Tibial nerve (tissue), 4 donors: ENCODE data around the gene CDH6. TPM values are rescaled to one million over a fixed set of nuclear protein-coding genes. Genes with fewer than 3 reads are reported as not detected.

Experiments
- DNase-seq, 2 donors: peaks; one replicate each; pipeline ENCODE4 v3.0.0-alpha.2; 2019; ENCODE audit warnings: low spot score in 2 of 2
- H3K27ac ChIP-seq, 4 donors: fragments of 200-600 bp; sonication (generic) in 3 of 4; one replicate each; pipeline ENCODE4 v1.5.1; 2017 to 2019; ENCODE audit warnings: mild to moderate bottlenecking in 1 of 4
- H3K27me3 ChIP-seq, 2 donors: fragments of 200-600 bp; sonication (generic) in 1 of 2; one replicate each; pipeline versions ENCODE4 v1.5.1 to v1.6.0; 2017 to 2019
- H3K36me3 ChIP-seq, 3 donors: fragments of 200-600 bp; sonication (generic); one replicate each; pipeline ENCODE4 v1.5.1; 2018 to 2019
- H3K4me1 ChIP-seq, 4 donors: fragments of 200-600 bp; sonication (generic) in 3 of 4; one replicate each; pipeline ENCODE4 v1.5.1; 2017 to 2019
- H3K4me3 ChIP-seq, 4 donors: fragments of 200-600 bp; sonication (generic) in 3 of 4; one replicate each; pipeline ENCODE4 v1.5.1; 2017 to 2019; ENCODE audit warnings: mild to moderate bottlenecking in 1 of 4, moderate library complexity in 1 of 4
- H3K9me3 ChIP-seq, 4 donors: fragments of 200-600 bp; sonication (generic) in 3 of 4; one replicate each; pipeline ENCODE4 v1.5.1; 2017 to 2019
- CTCF ChIP-seq, 5 experiments: fragments of 200-600 bp in 3 of 5; fragments of 450-650 bp in 2 of 5; sonication (generic) in 3 of 5; IDR thresholded peaks; one replicate each; pipeline ENCODE4 v1.5.1; 2016 to 2019; ENCODE audit warnings: antibody characterized with exemption in 5 of 5, mild to moderate bottlenecking in 3 of 5, moderate library complexity in 2 of 5
- EP300 ChIP-seq, 2 donors: sonication (generic); formaldehyde crosslinking; IDR thresholded peaks; one replicate each; pipeline ENCODE4 v1.6.1; 2017; ENCODE audit warnings: antibody characterized with exemption in 2 of 2, mild to moderate bottlenecking in 1 of 2
- POLR2A ChIP-seq, 2 donors: fragments of 450-650 bp; IDR thresholded peaks; one replicate each; pipeline ENCODE4 v1.6.1; 2017; ENCODE audit warnings: antibody characterized with exemption in 2 of 2, mild to moderate bottlenecking in 2 of 2, moderate library complexity in 2 of 2
- WGBS, 2 donors: methylation state at CpG; one replicate each; pipeline ENCODE4 v1.1.5; 2018; 5-methylcytosine and 5-hydroxymethylcytosine counted together
- total RNA-seq, 4 donors: library from RNA; depleted of rRNA; stranded (reverse); fragments of >200 nt; gene quantifications; one replicate each; pipeline ENCODE4 v1.1.0, GENCODE V29; 2016

The CDH6 gene
- total RNA-seq, 4 donors from 2014 or later = 10.8 to 23.9 (median 17.5) TPM

GRCh38 chr5:31250201-31250600 lies 56.7 kb downstream of the CDH6 start:
- no peak overlapping the region for H3K4me3 ChIP-seq
- H3K9me3 ChIP-seq = no peaks in the 10 kb centered on the region
- H3K27me3 ChIP-seq = no peaks in the 10 kb centered on the region
- no peak overlapping the region for H3K27ac ChIP-seq
- no peak for TF ChIP-seq EP300 (IDR thresholded peaks at IDR 0.05)
- TF ChIP-seq CTCF (IDR thresholded peaks at IDR 0.05) = no peak
- no peak for TF ChIP-seq POLR2A (IDR thresholded peaks at IDR 0.05)
- DNase-seq = no peak
- peaks cover 0 to 3% (median 0%) of the 10 kb centered on the region in 4 donors for H3K4me1 ChIP-seq
- whole genome bisulfite sequencing, 2 donors = 82 to 91% methylated on average over 3 of the region's 3 CpGs
- no peaks in the 10 kb centered on the region for H3K36me3 ChIP-seq

GRCh38 chr5:31251032-31251431 lies 57.5 kb downstream of the CDH6 start:
- WGBS, 2 donors = 75 to 76% methylated on average over 4 of the region's 4 CpGs
- no peak for DNase-seq
- Histone ChIP-seq H3K4me3 (no peak overlapping the region), H3K4me1 (peaks cover 0 to 3% (median 0%) of the 10 kb centered on the region in 4 donors), H3K36me3 (no peaks in the 10 kb centered on the region), H3K27ac (no peak overlapping the region), H3K9me3 (no peaks in the 10 kb centered on the region), H3K27me3 (no peaks in the 10 kb centered on the region)
- no peak for TF ChIP-seq EP300 (IDR thresholded peaks at IDR 0.05)
- no peak for TF ChIP-seq POLR2A (IDR thresholded peaks at IDR 0.05)
- no peak for TF ChIP-seq CTCF (IDR thresholded peaks at IDR 0.05)

GRCh38 chr5:31255041-31255440 lies 61.6 kb downstream of the CDH6 start:
- no peak overlapping the region for H3K27ac ChIP-seq
- no peak for DNase-seq
- no peaks in the 10 kb centered on the region for H3K4me1 ChIP-seq
- 39 to 43% methylated on average over 10 of the region's 10 CpGs for WGBS, 2 donors
- H3K36me3 ChIP-seq = no peaks in the 10 kb centered on the region
- no peak overlapping the region for H3K4me3 ChIP-seq
- no peaks in the 10 kb centered on the region for H3K9me3 ChIP-seq
- H3K27me3 ChIP-seq = no peaks in the 10 kb centered on the region
- TF ChIP-seq CTCF (IDR thresholded peaks at IDR 0.05) (no peak), EP300 (IDR thresholded peaks at IDR 0.05) (no peak), POLR2A (IDR thresholded peaks at IDR 0.05) (no peak)

- Histone ChIP-seq H3K9me3 (no peaks in the 10 kb centered on the region), H3K4me3 (no peak overlapping the region), H3K27ac (no peak overlapping the region), H3K36me3 (no peaks in the 10 kb centered on the region), H3K4me1 (peaks cover 0 to 3% (median 0%) of the 10 kb centered on the region in 4 donors), H3K27me3 (no peaks in the 10 kb centered on the region)
- TF ChIP-seq EP300 (IDR thresholded peaks at IDR 0.05) (no peak), CTCF (IDR thresholded peaks at IDR 0.05) (no peak), POLR2A (IDR thresholded peaks at IDR 0.05) (no peak)
- DNase-seq = no peak
- 37 to 44% methylated on average over 2 of the region's 2 CpGs for WGBS, 2 donors
Observed at GRCh38 chr5:31268256-31268655, 74.8 kb downstream of the CDH6 start.

DNA sequence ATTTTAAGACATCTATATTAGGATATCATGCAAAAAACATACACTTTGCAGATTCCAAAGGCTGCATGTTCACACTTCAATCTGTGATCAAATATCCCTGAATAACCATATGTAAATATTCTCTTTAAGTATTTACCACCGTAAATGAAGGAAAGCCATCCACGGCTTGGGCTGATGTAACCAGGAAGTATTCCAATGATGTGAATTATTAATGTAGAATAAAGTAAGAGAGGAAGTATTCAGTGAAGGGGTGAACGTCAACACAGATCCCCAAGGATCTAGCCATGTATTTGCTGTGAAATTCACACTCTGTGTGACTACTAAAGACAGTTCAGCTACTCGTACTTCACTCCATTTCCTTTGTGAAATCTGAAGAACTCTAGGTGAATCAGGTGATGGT lies 75.2 kb downstream of the CDH6 start:
- WGBS, 2 donors = 36 to 43% methylated on average over 4 of the region's 4 CpGs
- H3K4me1 ChIP-seq = peaks cover 0 to 3% (median 0%) of the 10 kb centered on the region in 4 donors
- no peak for DNase-seq
- H3K27me3 ChIP-seq = no peaks in the 10 kb centered on the region
- no peak overlapping the region for H3K27ac ChIP-seq
- H3K9me3 ChIP-seq = no peaks in the 10 kb centered on the region
- H3K36me3 ChIP-seq = no peaks in the 10 kb centered on the region
- TF ChIP-seq POLR2A (IDR thresholded peaks at IDR 0.05) = no peak
- no peak for TF ChIP-seq EP300 (IDR thresholded peaks at IDR 0.05)
- no peak for TF ChIP-seq CTCF (IDR thresholded peaks at IDR 0.05)
- H3K4me3 ChIP-seq = no peak overlapping the region
